SH-SY5Y (cell line): Measurements from ENCODE around the gene TMEM254.

Source experiments
- GATA2 ChIP-seq: IDR thresholded peaks from 2 replicates; pipeline ENCODE4 v1.6.1; 2011; ENCODE audit warnings: mild to moderate bottlenecking, low read depth, low read length
- GATA3 ChIP-seq: IDR thresholded peaks from 2 replicates; pipeline ENCODE4 v1.6.1; 2011; ENCODE audit warnings: low read depth, mild to moderate bottlenecking, low read length, moderate library complexity

DNA sequence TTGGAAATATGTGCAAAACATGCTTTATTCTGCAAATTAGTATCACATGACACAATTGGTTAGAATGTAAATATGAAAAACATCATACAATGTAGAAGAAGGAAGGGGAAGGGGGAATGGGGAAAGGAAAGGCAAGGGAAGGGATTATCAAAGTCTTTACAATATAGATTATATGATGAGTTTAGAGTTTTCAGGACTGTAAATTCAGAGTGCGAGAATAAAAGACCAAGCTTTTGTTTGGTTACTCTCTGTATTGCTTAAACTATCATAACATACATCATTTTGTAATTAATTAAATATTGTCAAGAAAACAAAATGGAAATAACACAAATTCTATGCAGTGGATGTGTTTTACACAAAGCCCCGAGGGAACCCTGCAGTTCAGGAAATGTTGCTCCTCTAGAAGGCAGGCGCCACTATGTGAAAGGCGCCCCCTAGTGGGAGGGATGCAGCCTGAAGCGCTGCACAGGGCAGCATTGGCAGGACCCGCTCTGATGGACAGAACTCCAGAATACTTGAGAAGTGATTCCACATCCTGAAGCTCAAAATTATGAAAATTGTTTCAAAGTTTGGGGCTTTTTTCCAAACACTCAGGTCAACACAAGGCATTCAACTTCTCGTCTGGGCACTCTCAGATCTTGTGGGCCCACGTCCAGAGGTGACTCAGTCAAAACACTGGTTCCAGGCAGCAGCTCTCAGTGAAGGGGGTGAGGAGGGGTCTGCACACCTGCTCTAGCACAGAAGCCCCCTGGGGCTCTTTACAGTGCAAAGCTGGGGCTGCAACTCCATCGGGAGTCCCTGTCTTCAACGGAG is 31.6 kb upstream of the TMEM254 start:
- no peak for TF ChIP-seq GATA2
- TF ChIP-seq GATA3: no peak
